ENCODE results near the gene KLHL30. TPM values are rescaled to one million over a fixed set of nuclear protein-coding genes. Genes with fewer than 3 reads are reported as not detected.

KLHL30 gene
- total RNA-seq (2014; rRNA removed; shearing (Covaris generic)) (0.07 TPM in 1 of 2 replicates, not detected in the other), polyA plus RNA-seq (2016; fragmentation: Nextera tagmentation; extraction: Ambion mirVana) (not detected in 2 replicates)
- long read RNA-seq: 0 reads

- no peaks in the 10 kb centered on the region for H3F3A ChIP-seq (replicated peaks; ENCODE audit: low read depth)
- H3K4me1 Mint-ChIP-seq: peaks cover under 1% of the 10 kb centered on the region; the same call in 1 of the 3 replicates
- H3K4me3 ChIP-seq: no peak within 1 kb of the TSS
Measured at GRCh38 chr2:238138331-238139195, at the start of gene KLHL30. Gene KLHL30, plus strand, starts transcription at chr2:238138668. Its CDS starts 2,087 bp downstream, at chr2:238140755.

More at GRCh38 chr2:238138331-238139195, at the start of gene KLHL30:
- Histone ChIP-seq H3K9me2 (ENCODE audit: insufficient read depth) (no peaks in the 10 kb centered on the region), H3K4me2 (no peak within 1 kb of the TSS), H2AFZ (no peak within 1 kb of the TSS), H3K27ac (ENCODE audit: low read depth) (no peak within 1 kb of the TSS), H3K4me1 (ENCODE audit: insufficient read depth) (no peaks in the 10 kb centered on the region), H3K36me3 (ENCODE audit: insufficient read depth) (no peaks in the 10 kb centered on the region), H3K79me2 (replicated peaks; ENCODE audit: insufficient read depth) (no peaks in the 10 kb centered on the region), H3K27me3 (ENCODE audit: insufficient read depth) (no peaks in the 10 kb centered on the region), H4K20me1 (replicated peaks; ENCODE audit: insufficient read depth) (no peaks in the 10 kb centered on the region)
- TF ChIP-seq JUNB (IDR thresholded peaks at IDR 0.05; ENCODE audit: unreplicated experiment) (no peak), EZH2phosphoT487 (IDR thresholded peaks at IDR 0.05; ENCODE audit: unreplicated experiment) (no peak), REST (IDR thresholded peaks at IDR 0.05; ENCODE audit: unreplicated experiment) (no peak), ETS1 (IDR thresholded peaks at IDR 0.05) (no peak), STAT1 (IDR thresholded peaks at IDR 0.05; ENCODE audit: unreplicated experiment) (no peak), ZNF462 (CRISPR knock-in tag; IDR thresholded peaks at IDR 0.05) (no peak), ZNF331 (CRISPR knock-in tag; IDR thresholded peaks at IDR 0.05; ENCODE audit: low read depth) (no peak)
- H3K4me3 Mint-ChIP-seq: no peak within 1 kb of the TSS
- DNase-seq (ENCODE audit: low spot score): no peak
- no peak within 1 kb of the TSS for H3K27ac Mint-ChIP-seq
- no peaks in the 10 kb centered on the region for H3K9me3 Mint-ChIP-seq
- H3K27me3 Mint-ChIP-seq (ENCODE audit: insufficient read depth, low read depth, poor library complexity): peaks cover 5% of the 10 kb centered on the region
- ATAC-seq: no peak
- no peaks in the 10 kb centered on the region for H3K36me3 Mint-ChIP-seq (ENCODE audit: low read depth)
